K562 (cell line): ENCODE data around the gene SH3PXD2B. TPM values are rescaled to one million over a fixed set of nuclear protein-coding genes. Genes with fewer than 3 reads are reported as not detected.

Experiments used
- polyA plus RNA-seq, 8 experiments: library from polyadenylated mRNA; depleted of rRNA in 4 of 8; stranded (reverse) in 5 of 8; unstranded in 3 of 8; fragments of >200 nt; fragmentation: Nextera tagmentation in 2 of 8; fragmentation: Illumina TruSeq in 1 of 8; extraction: Ambion mirVana in 2 of 8; extraction: Trizol in 1 of 8; gene quantifications; 2 replicates each; pipeline versions ENCODE4 v1.2.1 to v1.2.3, GENCODE V29; 2011 to 2014; ENCODE audit warnings: inconsistent platforms in 1 of 8, missing spikeins in 1 of 8
- total RNA-seq, 7 experiments: library from RNA; depleted of rRNA in 6 of 7; stranded (reverse); fragments of >200 nt in 6 of 7; fragmentation: Illumina TruSeq in 2 of 7; extraction: Trizol in 2 of 7; gene quantifications; 2 replicates each; pipeline versions ENCODE4 v1.2.1 to v1.2.3, GENCODE V29; 2011 to 2021; ENCODE audit warnings: low replicate concordance in 1 of 7
- TF ChIP-seq, protein P1 (sequence below): sonication (generic); formaldehyde crosslinking; IDR thresholded peaks from 2 replicates; pipeline ENCODE4 v1.8.0; 2023; ENCODE audit warnings: mild to moderate bottlenecking, missing genetic modification reagents

Gene SH3PXD2B
- total and polyA plus RNA-seq, 9 of the 15 experiments (the other 6 are each of a cell fraction or from before 2014, with no cell fraction given), result 0.04 to 0.66 (median 0.19) TPM

DNA sequence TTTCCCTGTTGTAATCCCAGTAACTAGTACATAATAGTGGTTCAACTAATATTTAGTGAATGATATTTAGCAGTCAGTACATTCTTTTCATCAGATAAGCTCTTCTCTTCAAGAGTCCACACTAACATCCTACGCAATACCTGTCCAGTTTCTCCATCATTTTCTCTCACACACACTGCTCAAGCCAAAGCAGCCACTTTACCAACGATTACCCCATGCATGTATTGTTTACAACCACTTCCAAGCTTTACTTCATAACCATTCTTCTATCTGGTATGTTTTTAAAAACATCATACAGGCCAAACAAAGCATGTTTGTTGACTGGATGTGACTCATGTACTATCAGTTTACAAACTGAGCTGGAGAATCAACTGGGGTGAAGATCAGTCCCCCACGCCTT, 178.1 kb downstream of the SH3PXD2B start (continued):
- TF ChIP-seq, protein P1, sequence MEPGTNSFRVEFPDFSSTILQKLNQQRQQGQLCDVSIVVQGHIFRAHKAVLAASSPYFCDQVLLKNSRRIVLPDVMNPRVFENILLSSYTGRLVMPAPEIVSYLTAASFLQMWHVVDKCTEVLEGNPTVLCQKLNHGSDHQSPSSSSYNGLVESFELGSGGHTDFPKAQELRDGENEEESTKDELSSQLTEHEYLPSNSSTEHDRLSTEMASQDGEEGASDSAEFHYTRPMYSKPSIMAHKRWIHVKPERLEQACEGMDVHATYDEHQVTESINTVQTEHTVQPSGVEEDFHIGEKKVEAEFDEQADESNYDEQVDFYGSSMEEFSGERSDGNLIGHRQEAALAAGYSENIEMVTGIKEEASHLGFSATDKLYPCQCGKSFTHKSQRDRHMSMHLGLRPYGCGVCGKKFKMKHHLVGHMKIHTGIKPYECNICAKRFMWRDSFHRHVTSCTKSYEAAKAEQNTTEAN (CRISPR knock-in tag), result no peak
- TF ChIP-seq, all 486 proteins: peak for 0

Other genes with a start within 250 kb of the SH3PXD2B start
- 0.08 and 0.23 TPM in 2 replicates for gene UBTD2, start 170.8 kb downstream of the SH3PXD2B start, total RNA-seq (2014; rRNA removed)
- 0.15 and 0.19 TPM in 2 replicates for gene UBTD2, start 170.8 kb downstream of the SH3PXD2B start, total RNA-seq (2014; rRNA removed; fragmentation: Illumina TruSeq; extraction: Trizol)
- 0.07 and 0.08 TPM in 2 replicates for gene UBTD2, start 170.8 kb downstream of the SH3PXD2B start, total RNA-seq (2015; rRNA removed; fragmentation: Illumina TruSeq; extraction: Trizol)
- 0.16 and 0.22 TPM in 2 replicates for gene UBTD2, start 170.8 kb downstream of the SH3PXD2B start, total RNA-seq (2021)
- 0.23 and 0.46 TPM in 2 replicates for gene UBTD2, start 170.8 kb downstream of the SH3PXD2B start, polyA plus RNA-seq (2011; rRNA removed)
- gene UBTD2, start 170.8 kb downstream of the SH3PXD2B start, polyA plus RNA-seq (2014; fragmentation: Illumina TruSeq; extraction: Trizol), result 0.12 and 0.18 TPM in 2 replicates
- under 1 TPM in 1 of 2 experiments, not detected in 1; 0.01 TPM for gene UBTD2, start 170.8 kb downstream of the SH3PXD2B start, polyA plus RNA-seq (2014; fragmentation: Nextera tagmentation; extraction: Ambion mirVana)
- gene UBTD2, start 170.8 kb downstream of the SH3PXD2B start, polyA plus RNA-seq (2014; rRNA removed), result 0.03 and 0.18 TPM in 2 replicates
- gene NEURL1B, start 186.7 kb upstream of the SH3PXD2B start, total RNA-seq (2014; rRNA removed), result not detected in 2 replicates
- not detected in 2 replicates for gene NEURL1B, start 186.7 kb upstream of the SH3PXD2B start, total RNA-seq (2014; rRNA removed; fragmentation: Illumina TruSeq; extraction: Trizol)
- not detected in 2 replicates for gene NEURL1B, start 186.7 kb upstream of the SH3PXD2B start, total RNA-seq (2015; rRNA removed; fragmentation: Illumina TruSeq; extraction: Trizol)
- 0.04 TPM in 2 replicates for gene NEURL1B, start 186.7 kb upstream of the SH3PXD2B start, total RNA-seq (2021)
- not detected in 2 replicates for gene NEURL1B, start 186.7 kb upstream of the SH3PXD2B start, polyA plus RNA-seq (2011; rRNA removed)
- gene NEURL1B, start 186.7 kb upstream of the SH3PXD2B start, polyA plus RNA-seq (2014; fragmentation: Illumina TruSeq; extraction: Trizol), result not detected in 2 replicates
- not detected for gene NEURL1B, start 186.7 kb upstream of the SH3PXD2B start, polyA plus RNA-seq (2014; fragmentation: Nextera tagmentation; extraction: Ambion mirVana)
- gene NEURL1B, start 186.7 kb upstream of the SH3PXD2B start, polyA plus RNA-seq (2014; rRNA removed), result not detected in 2 replicates